ENCODE measurements around the gene ZNF100.
"Not testable (repeated sequence)": the region's sequence is repeated elsewhere in the genome, so short reads cannot be mapped to it uniquely, and the experiment has no call there.

ZNF100 gene

GRCh38 chr19:21713761-21714160 lies 53.6 kb downstream of the ZNF100 start:
- no peak for DNase-seq (ENCODE audit: extremely low read depth, low read depth)
- TF ChIP-seq CTCF (IDR thresholded peaks at IDR 0.05; ENCODE audit: low read depth, low read length), result no peak

GRCh38 chr19:21709464-21709863 lies 57.9 kb downstream of the ZNF100 start:
- no peak for DNase-seq (ENCODE audit: extremely low read depth, low read depth)
- no peak for TF ChIP-seq CTCF (IDR thresholded peaks at IDR 0.05; ENCODE audit: low read depth, low read length)

- DNase-seq (ENCODE audit: extremely low read depth, low read depth), result not testable (repeated sequence)
These were observed 59.5 kb downstream of the ZNF100 start for GRCh38 chr19:21707878-21708277.

GRCh38 chr19:21707065-21707464 lies 60.3 kb downstream of the ZNF100 start:
- TF ChIP-seq CTCF (IDR thresholded peaks at IDR 0.05; ENCODE audit: low read depth, low read length), result no peak
- DNase-seq (ENCODE audit: extremely low read depth, low read depth), result no peak

GRCh38 chr19:21705393-21705792 lies 62.0 kb downstream of the ZNF100 start:
- DNase-seq (ENCODE audit: extremely low read depth, low read depth), result no peak
- no peak for TF ChIP-seq CTCF (IDR thresholded peaks at IDR 0.05; ENCODE audit: low read depth, low read length)

- TF ChIP-seq CTCF (IDR thresholded peaks at IDR 0.05; ENCODE audit: low read depth, low read length), result no peak
- no peak for DNase-seq (ENCODE audit: extremely low read depth, low read depth)
These were observed 63.1 kb downstream of the ZNF100 start for GRCh38 chr19:21704320-21704719.

GRCh38 chr19:21699197-21699596 lies 68.2 kb downstream of the ZNF100 start:
- TF ChIP-seq CTCF (IDR thresholded peaks at IDR 0.05; ENCODE audit: low read depth, low read length), result no peak
- no peak for DNase-seq (ENCODE audit: extremely low read depth, low read depth)

GRCh38 chr19:21698215-21698614 lies 69.2 kb downstream of the ZNF100 start:
- no peak for DNase-seq (ENCODE audit: extremely low read depth, low read depth)
- TF ChIP-seq CTCF (IDR thresholded peaks at IDR 0.05; ENCODE audit: low read depth, low read length), result peak; percentile 35
